ENCODE data around the gene IRS1. TPM values are rescaled to one million over a fixed set of nuclear protein-coding genes. Genes with fewer than 3 reads are reported as not detected.

IRS1 gene
- total RNA-seq, 4 donors from 2014 or later: 11.9 to 29.6 (median 13.2) TPM

Other genes starting within 250 kb of the IRS1 start
- 10 to 100 TPM; 15.0 to 21.0 (median 16.6) TPM for gene RHBDD1, start 36.2 kb upstream of the IRS1 start, total RNA-seq

Measured in subcutaneous adipose tissue (tissue), 4 donors.